NAMALWA (cell line): ENCODE data around the gene EP400.

Experiments used
- DNase-seq: peaks from one replicate; pipeline ENCODE4 v3.0.0-alpha.2; 2015; ENCODE audit warnings: low spot score

Gene EP400

DNA sequence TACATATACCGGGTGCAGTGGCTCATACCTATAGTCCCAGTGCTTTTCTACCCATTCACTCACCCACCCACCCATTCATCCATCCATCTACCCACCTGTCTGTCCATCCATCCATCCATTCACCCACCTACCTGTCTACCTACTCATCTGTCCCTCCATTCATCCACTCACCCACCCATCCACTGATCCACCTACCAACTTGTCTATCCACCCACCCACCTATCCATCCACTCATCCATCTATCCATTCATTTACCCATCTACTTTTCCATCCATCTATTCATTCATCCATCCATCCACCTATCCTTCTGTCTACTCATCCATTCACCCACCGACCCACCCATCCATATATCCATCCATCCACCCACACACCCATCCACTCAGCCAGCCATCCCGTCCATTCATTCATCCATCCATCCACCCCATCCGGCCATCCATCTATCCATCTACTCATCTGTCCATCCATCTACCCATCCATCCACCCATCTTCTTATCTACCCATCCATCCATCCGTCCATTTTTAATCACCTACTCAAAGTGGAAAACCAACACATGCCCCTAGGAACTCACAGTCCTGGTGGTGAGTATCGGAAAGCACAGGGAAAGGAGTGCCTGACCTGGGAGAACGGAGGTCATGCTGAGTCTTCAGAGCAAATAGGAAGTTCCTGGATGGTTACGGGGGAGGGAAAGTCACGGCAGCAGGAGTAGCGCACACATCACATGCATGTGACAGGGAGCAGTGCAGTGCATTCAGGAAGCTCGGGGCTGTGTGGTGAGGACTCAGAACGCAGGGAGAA, 174.4 kb downstream of the EP400 start:
- no peak for DNase-seq

DNA sequence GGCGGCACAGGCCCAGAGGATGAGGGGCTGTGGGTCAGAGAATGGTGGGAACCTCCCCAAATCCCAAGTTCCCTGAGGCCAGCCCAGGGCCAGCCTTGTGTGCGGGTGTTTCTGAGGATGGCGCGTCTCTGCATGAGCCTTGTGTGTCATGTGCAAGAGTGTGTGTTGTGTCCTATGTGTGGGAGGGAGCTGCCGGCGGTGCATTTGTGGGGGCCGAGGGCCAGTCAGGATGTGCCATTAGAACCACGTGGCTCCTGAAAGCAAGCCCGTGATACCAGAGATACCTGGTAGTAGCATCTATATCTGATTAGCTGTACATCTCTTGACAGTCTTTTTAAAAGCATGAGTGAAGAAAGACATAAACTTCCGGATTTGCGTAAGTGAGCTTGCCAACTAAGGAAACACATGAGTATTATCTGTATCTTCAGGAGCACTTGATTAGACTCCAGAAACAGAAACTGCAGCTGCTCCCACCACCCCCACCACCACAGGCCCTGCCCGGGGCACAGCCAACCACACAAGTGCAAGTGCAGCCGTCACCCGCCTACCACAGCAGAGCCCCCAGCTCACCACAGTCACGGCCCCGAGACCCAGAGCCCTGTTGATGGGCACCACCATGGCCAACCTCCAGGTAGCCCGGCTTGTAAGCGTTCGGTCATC, 175.2 kb downstream of the EP400 start:
- DNase-seq: no peak

DNA sequence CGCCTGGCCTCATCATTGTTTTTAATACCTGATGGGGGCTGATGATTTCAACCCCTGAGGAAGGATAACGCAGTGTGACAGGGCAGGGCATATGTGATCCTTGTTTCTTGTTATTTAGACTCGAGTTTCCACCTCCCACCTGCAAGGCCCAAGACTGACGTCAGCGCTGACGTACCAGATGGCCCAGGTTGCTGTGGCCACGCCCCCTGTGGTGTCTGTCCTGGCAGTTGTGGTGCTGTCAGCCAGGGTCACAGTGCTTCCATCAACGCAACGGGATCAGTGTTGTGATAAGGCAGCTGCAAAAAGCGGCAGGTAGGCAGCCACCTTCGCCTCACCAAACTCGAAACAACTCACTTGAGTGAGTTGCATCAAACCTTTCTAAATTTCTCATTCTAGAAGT, 176.0 kb downstream of the EP400 start:
- no peak for DNase-seq

DNA sequence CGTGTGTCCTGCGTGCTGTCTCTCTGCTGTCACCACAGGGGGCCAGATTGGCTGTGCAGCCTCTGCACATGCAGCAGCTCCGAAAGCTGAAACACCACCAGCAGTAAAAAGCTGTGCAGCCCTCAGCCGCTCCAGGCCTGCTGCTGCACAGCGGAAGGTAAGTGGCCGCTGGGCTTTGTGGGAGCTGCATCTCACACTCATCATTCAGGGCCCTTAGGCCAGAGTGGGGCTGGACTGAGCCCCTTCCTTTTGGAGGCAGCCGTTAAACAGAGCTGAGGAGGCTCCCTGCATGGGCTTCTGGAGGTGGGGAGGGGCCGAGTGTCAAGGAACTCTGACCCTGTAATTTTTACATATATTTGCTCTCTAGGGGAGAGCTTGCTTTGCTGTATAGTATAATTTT, 177.3 kb downstream of the EP400 start:
- DNase-seq: no peak

DNA sequence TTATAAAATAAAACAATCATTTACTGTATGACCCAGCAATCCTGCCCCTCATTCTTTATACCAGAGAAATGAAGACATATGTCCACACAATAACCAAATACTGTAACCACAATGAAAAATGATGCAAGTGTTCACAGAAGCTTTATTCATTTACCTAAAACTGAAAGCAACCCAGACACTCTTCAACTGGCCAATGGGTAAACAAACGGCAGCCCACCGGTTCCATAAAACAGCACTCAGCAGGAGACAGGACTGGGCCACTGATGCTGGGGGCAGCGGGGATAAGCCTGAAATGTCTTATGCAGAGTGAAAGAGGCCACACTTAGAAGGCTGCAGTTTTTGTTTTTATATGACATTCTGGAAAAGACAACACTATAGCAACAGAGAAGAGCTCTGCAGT, 179.3 kb downstream of the EP400 start:
- no peak for DNase-seq

DNA sequence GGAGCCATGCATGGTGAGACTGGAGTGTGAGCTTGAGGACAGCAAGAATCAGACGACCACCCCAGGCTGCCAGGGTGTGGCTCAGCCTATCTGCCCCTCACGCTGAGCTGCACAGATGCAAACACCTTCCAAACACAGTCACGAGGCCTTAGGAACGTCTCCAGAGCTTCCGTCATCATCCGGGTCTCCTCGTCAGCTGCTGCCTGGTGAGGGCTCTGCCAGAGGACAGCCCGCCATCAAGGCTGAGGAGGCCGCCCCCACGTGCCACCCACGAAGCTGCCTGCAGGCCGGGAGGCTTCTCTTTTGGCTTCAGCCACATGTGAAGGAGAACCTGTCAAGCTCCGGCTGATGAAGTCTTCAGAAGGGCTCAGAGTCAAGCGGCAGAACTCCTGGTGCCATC, 180.9 kb downstream of the EP400 start:
- no peak for DNase-seq
